Measurements from ENCODE around the gene CNTN2. TPM values are rescaled to one million over a fixed set of nuclear protein-coding genes. Genes with fewer than 3 reads are reported as not detected.

Gene CNTN2
- total RNA-seq, 2 donors from 2014 or later, result not detected

GRCh38 chr1:205118752-205119151 is 75.7 kb downstream of the CNTN2 start:
- Mint-ChIP-seq H3K27me3 (no peaks in the 10 kb centered on the region), H3K9me3 (no peaks in the 10 kb centered on the region), H3K4me3 (peak overlapping the region; percentile 10), H3K27ac (peak overlapping the region; percentile 0 to 4), H3K4me1 (ENCODE audit: low read depth in 2 of 2) (peaks cover 34 to 40% of the 10 kb centered on the region in 2 donors), H3K36me3 (peaks cover 13% of the 10 kb centered on the region)
- DNase-seq (ENCODE audit: low spot score) (no peak), ATAC-seq (no peak)

DNA sequence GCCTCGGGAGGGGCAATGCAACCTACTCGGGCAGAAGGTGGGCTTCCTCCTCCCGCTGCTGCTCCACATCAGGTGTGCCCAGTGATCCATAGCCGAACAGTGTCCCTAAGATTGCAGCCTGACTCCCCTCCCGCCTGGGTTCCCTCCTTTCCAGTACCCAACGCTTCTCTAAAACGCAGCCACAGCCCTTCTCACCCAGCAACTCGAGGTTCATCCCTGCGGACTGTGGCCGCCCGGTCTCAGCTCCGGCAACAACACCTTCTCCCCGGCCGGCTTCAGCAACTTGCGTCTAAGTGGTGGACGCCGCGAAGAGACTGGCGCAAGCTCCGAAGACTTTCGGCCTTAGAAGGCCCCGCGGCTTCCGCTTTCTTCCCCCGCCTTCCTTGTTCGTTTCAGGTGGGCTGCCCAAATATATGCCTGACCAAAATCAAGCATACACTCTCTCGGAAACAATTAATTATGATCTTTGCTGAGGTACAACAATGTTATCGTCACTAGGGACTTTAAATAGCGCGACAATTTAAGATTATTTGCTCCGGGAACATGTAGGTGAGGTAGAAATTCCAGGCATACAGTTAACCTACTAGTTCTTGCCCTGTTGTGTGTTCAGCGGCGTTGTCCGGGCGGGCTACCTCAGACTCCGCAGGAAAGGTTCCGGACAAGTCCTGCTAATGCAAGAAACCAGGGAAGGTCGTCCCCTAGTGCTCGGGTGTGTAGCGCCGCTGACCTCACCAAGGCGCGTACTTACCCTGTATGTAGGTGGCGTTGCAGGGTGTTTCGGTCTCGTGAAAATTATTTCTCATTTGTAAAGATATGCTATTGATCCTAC is 78.9 kb downstream of the CNTN2 start, which contains the start of gene RBBP5:
RBBP5 (minus strand) TSS at position 319 of the 829 bp plus-strand sequence; CDS start at position 214, 105 bp downstream.
- ATAC-seq, result peak; percentile 99 to 100

DNA sequence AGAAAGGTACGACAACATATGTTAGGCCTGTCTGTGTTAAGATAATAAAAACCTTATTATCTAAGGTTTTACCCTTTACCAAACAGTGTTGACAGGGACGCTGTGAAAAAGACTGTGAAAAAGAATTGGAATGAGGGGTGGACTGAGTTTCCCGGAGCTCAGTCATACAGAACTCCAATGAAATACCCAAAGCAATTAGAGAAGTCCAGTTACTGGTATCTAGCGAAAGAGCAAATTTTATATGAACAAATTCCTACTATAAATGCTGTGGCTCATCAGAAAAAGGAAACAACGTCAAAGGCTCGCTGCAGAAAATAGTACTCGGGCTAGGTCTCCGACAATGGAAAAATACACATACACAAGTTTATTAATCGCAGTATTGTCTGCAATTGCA is 79.5 kb downstream of the CNTN2 start:
- ATAC-seq (no peak), DNase-seq (ENCODE audit: low spot score) (no peak)
- peaks cover 13% of the 10 kb centered on the region for H3K36me3 Mint-ChIP-seq
- H3K27me3 Mint-ChIP-seq, result no peaks in the 10 kb centered on the region
- H3K9me3 Mint-ChIP-seq, result no peaks in the 10 kb centered on the region
- peaks cover 34 to 40% of the 10 kb centered on the region in 2 donors for H3K4me1 Mint-ChIP-seq (ENCODE audit: low read depth in 2 of 2)
- H3K4me3 Mint-ChIP-seq, result peak overlapping the region; percentile 100
- peak overlapping the region; percentile 99 to 100 for H3K27ac Mint-ChIP-seq

More for the DNA sequence above, 78.9 kb downstream of the CNTN2 start, which contains the start of gene RBBP5:
- Mint-ChIP-seq H3K27me3 (no peaks in the 10 kb centered on the region), H3K4me1 (ENCODE audit: low read depth in 2 of 2) (peaks cover 34 to 40% of the 10 kb centered on the region in 2 donors), H3K4me3 (peak within 1 kb of the TSS; percentile 100), H3K27ac (peak within 1 kb of the TSS; percentile 99 to 100), H3K9me3 (no peaks in the 10 kb centered on the region), H3K36me3 (peaks cover 13% of the 10 kb centered on the region)
- peak; percentile 95 for DNase-seq (ENCODE audit: low spot score)

GRCh38 chr1:205124726-205125125 is 81.7 kb downstream of the CNTN2 start:
- Mint-ChIP-seq H3K27ac (no peak overlapping the region), H3K27me3 (no peaks in the 10 kb centered on the region), H3K36me3 (peaks cover 12% of the 10 kb centered on the region), H3K9me3 (no peaks in the 10 kb centered on the region), H3K4me1 (ENCODE audit: low read depth in 2 of 2) (peaks cover 25 to 28% of the 10 kb centered on the region in 2 donors), H3K4me3 (no peak overlapping the region)
- DNase-seq (ENCODE audit: low spot score) (no peak), ATAC-seq (no peak)

- Mint-ChIP-seq H3K27ac (no peak overlapping the region), H3K9me3 (no peaks in the 10 kb centered on the region), H3K27me3 (no peaks in the 10 kb centered on the region), H3K4me1 (ENCODE audit: low read depth in 2 of 2) (peaks cover 0 to under 1% of the 10 kb centered on the region in 2 donors), H3K4me3 (no peak overlapping the region), H3K36me3 (no peaks in the 10 kb centered on the region)
- DNase-seq (ENCODE audit: low spot score), result no peak
- ATAC-seq, result no peak
Measured at GRCh38 chr1:205127646-205128045, 84.6 kb downstream of the CNTN2 start.

Other genes with a start within 250 kb of the CNTN2 start
- under 1 TPM; 0.36 to 0.71 TPM for gene NFASC, start 172.3 kb upstream of the CNTN2 start, total RNA-seq
- 1 to 10 TPM; 3.0 to 7.2 TPM for gene TMEM81, start 41.2 kb downstream of the CNTN2 start, total RNA-seq
- gene RBBP5, start 78.8 kb downstream of the CNTN2 start, total RNA-seq, result 10 to 100 TPM; 23.8 to 24.7 TPM
- gene DSTYK, start 168.5 kb downstream of the CNTN2 start, total RNA-seq, result 10 to 100 TPM; 15.8 to 31.6 TPM
- 10 to 100 TPM; 24.0 to 28.8 TPM for gene TMCC2, start 184.7 kb downstream of the CNTN2 start, total RNA-seq

Data from natural killer cell treated with Interleukin-12 subunit alpha and Interleukin-12 subunit beta and Interleukin-15 and Interleukin-18, amount 100 ng/mL, for 72 hours (primary cell).